ENCODE measurements around the gene COQ10B. TPM values are rescaled to one million over a fixed set of nuclear protein-coding genes. Genes with fewer than 3 reads are reported as not detected.
A peak's percentile ranks its signal among the peaks of the same experiment; 100 is the strongest.

The COQ10B gene
- total RNA-seq, 2 experiments from 2014 or later, result 53.4 to 55.3 TPM

GRCh38 chr2:197435598-197436420, 17.5 kb upstream of the COQ10B start:
- POLR2A ChIA-PET, result interaction anchor here (0.5 to 9.4 kb wide), 17 partner anchors 8 to 1779 kb away, joined by 3 to 260 read pairs (median 4); partner anchors contain the start of genes COQ10B, HSPD1, HSPE1 and MARS2
- TF ChIP-seq CTCF (IDR thresholded peaks at IDR 0.05), result no peak
- DNase-seq (peak in 4 of 14 experiments; percentile 28 to 50 (median 42)), ATAC-seq (ENCODE audit: poor library complexity) (peak; percentile 2)
- Mint-ChIP-seq H3K4me3 (peak overlapping the region; percentile 98), H3K27me3 (no peaks in the 10 kb centered on the region), H3K9me3 (no peaks in the 10 kb centered on the region), H3K27ac (peak overlapping the region; percentile 99), H3K36me3 (ENCODE audit: low read depth) (peaks cover 29% of the 10 kb centered on the region), H3K4me1 (ENCODE audit: low read depth) (peaks cover 52% of the 10 kb centered on the region)
- Histone ChIP-seq H3K4me3 (ENCODE audit: low read length) (peak overlapping the region; percentile 78), H3K36me3 (ENCODE audit: insufficient read depth, low read length) (peaks cover 3% of the 10 kb centered on the region), H3K27me3 (ENCODE audit: control insufficient read depth in 1 of 2, insufficient read depth in 2 of 2, low read length in 2 of 2) (no peaks in the 10 kb centered on the region), H3K27ac (ENCODE audit: low read depth in 1 of 2, low read length in 2 of 2) (peak overlapping the region; percentile 97 to 99), H3K4me1 (ENCODE audit: insufficient read depth, low read length) (peaks cover 29% of the 10 kb centered on the region), H3K9me3 (ENCODE audit: control insufficient read depth in 1 of 2, insufficient read depth in 1 of 2, low read length in 2 of 2) (no peaks in the 10 kb centered on the region)
- CTCF ChIA-PET, result interaction anchor here (0.6 to 1.9 kb wide), 3 partner anchors 17 to 901 kb away, joined by 3 to 9 read pairs (median 4); partner anchors contain the start of gene COQ10B
- intact Hi-C loops (cut with DNase I, micrococcal nuclease), result loop anchor here (1.0 to 10.0 kb wide), 7 partner anchors 15 to 859 kb away; partner anchors contain the start of genes COQ10B (in 1 of the 2), HSPD1 (in 1 of the 2), HSPE1 (in 1 of the 2) and PGAP1 (in 1 of the 2)

GRCh38 chr2:197437380-197437779, 16.0 kb upstream of the COQ10B start:
- ChIA-PET CTCF (no interaction called here), POLR2A (interaction anchor here (6.6 to 9.4 kb wide), 2 partner anchors 14 to 63 kb away, joined by 106 to 260 read pairs; partner anchors contain the start of genes COQ10B, HSPD1 and HSPE1)
- H3K27ac ChIP-seq (ENCODE audit: low read depth in 1 of 2, low read length in 2 of 2), result no peak overlapping the region
- no peak for ATAC-seq (ENCODE audit: poor library complexity)
- peaks cover 24% of the 10 kb centered on the region for H3K36me3 Mint-ChIP-seq (ENCODE audit: low read depth)
- H3K4me1 ChIP-seq (ENCODE audit: insufficient read depth, low read length), result peaks cover 14% of the 10 kb centered on the region
- no peak for TF ChIP-seq CTCF (IDR thresholded peaks at IDR 0.05)
- no peaks in the 10 kb centered on the region for H3K27me3 ChIP-seq (ENCODE audit: control insufficient read depth in 1 of 2, insufficient read depth in 2 of 2, low read length in 2 of 2)
- peaks cover 36% of the 10 kb centered on the region for H3K4me1 Mint-ChIP-seq (ENCODE audit: low read depth)
- peak overlapping the region; percentile 71 for H3K27ac Mint-ChIP-seq
- H3K4me3 Mint-ChIP-seq, result peak overlapping the region; percentile 76
- H3K9me3 Mint-ChIP-seq, result no peaks in the 10 kb centered on the region
- H3K27me3 Mint-ChIP-seq, result no peaks in the 10 kb centered on the region
- DNase-seq, result no peak
- H3K36me3 ChIP-seq (ENCODE audit: insufficient read depth, low read length), result no peaks in the 10 kb centered on the region
- H3K9me3 ChIP-seq (ENCODE audit: control insufficient read depth in 1 of 2, insufficient read depth in 1 of 2, low read length in 2 of 2), result no peaks in the 10 kb centered on the region
- H3K4me3 ChIP-seq (ENCODE audit: low read length), result no peak overlapping the region
- intact Hi-C loops (cut with DNase I, micrococcal nuclease), result loop anchor here (2.0 to 10.0 kb wide), 4 partner anchors 61 to 857 kb away; partner anchors contain the start of genes HSPD1 (in 1 of the 2) and PGAP1 (in 1 of the 2)

- TF ChIP-seq CTCF (IDR thresholded peaks at IDR 0.05), result no peak
- intact Hi-C loops (cut with DNase I, micrococcal nuclease), result no loop called here
- no peak for ATAC-seq (ENCODE audit: poor library complexity)
- no peaks in the 10 kb centered on the region for H3K36me3 Mint-ChIP-seq (ENCODE audit: low read depth)
- Histone ChIP-seq H3K36me3 (ENCODE audit: insufficient read depth, low read length) (no peaks in the 10 kb centered on the region), H3K27ac (ENCODE audit: low read depth in 1 of 2, low read length in 2 of 2) (no peak overlapping the region), H3K27me3 (ENCODE audit: control insufficient read depth in 1 of 2, insufficient read depth in 2 of 2, low read length in 2 of 2) (no peaks in the 10 kb centered on the region), H3K4me3 (ENCODE audit: low read length) (no peak overlapping the region), H3K4me1 (ENCODE audit: insufficient read depth, low read length) (no peaks in the 10 kb centered on the region), H3K9me3 (ENCODE audit: control insufficient read depth in 1 of 2, insufficient read depth in 1 of 2, low read length in 2 of 2) (no peaks in the 10 kb centered on the region)
- DNase-seq, result no peak
- H3K4me1 Mint-ChIP-seq (ENCODE audit: low read depth), result no peaks in the 10 kb centered on the region
- H3K4me3 Mint-ChIP-seq, result no peak overlapping the region
- H3K27me3 Mint-ChIP-seq, result peaks cover 5% of the 10 kb centered on the region
- no peak overlapping the region for H3K27ac Mint-ChIP-seq
- ChIA-PET CTCF (interaction anchor here (0.6 kb wide), 1 partner anchor 13 kb away, joined by 4 read pairs; no protein-coding TSS in a partner anchor), POLR2A (interaction anchor here (0.8 to 3.1 kb wide), 3 partner anchors 8 to 10 kb away, joined by 3 to 12 read pairs (median 9); partner anchors contain the start of genes COQ10B and SF3B1)
- H3K9me3 Mint-ChIP-seq, result no peaks in the 10 kb centered on the region
These were observed 10.5 kb upstream of the COQ10B start for GRCh38 chr2:197442857-197443256.
